Liver (tissue), 9 donors: Measurements from ENCODE around the gene IP6K1. TPM values are rescaled to one million over a fixed set of nuclear protein-coding genes. Genes with fewer than 3 reads are reported as not detected.

ENCODE experiments used
- DNase-seq: peaks from one replicate; pipeline ENCODE4 v3.0.0-alpha.2; 2017; ENCODE audit warnings: low spot score
- H3K27ac ChIP-seq, 2 donors: one replicate each; pipeline ENCODE4 v1.7.0; 2013; ENCODE audit warnings: inconsistent platforms in 2 of 2, low read length in 2 of 2, control low read depth in 1 of 2, low read depth in 1 of 2, mild to moderate bottlenecking in 1 of 2
- H3K27me3 ChIP-seq, 4 donors: one replicate each; pipeline versions ENCODE4 v1.6.1 to v1.7.0; 2013; ENCODE audit warnings: low read length in 3 of 4, inconsistent platforms in 1 of 4, mild to moderate bottlenecking in 1 of 4, moderate library complexity in 1 of 4; ENCODE audit not compliant: control insufficient read depth in 4 of 4, insufficient read depth in 4 of 4
- H3K36me3 ChIP-seq, 4 donors: one replicate each; pipeline versions ENCODE4 v1.6.1 to v1.7.0; 2013; ENCODE audit warnings: low read length in 3 of 4, mild to moderate bottlenecking in 3 of 4, low read depth in 1 of 4, moderate library complexity in 1 of 4; ENCODE audit not compliant: control insufficient read depth in 4 of 4, insufficient read depth in 3 of 4
- H3K4me1 ChIP-seq, 4 donors: one replicate each; pipeline versions ENCODE4 v1.6.1 to v1.7.0; 2013; ENCODE audit warnings: low read length in 3 of 4, mild to moderate bottlenecking in 3 of 4, moderate library complexity in 1 of 4; ENCODE audit not compliant: control insufficient read depth in 4 of 4, insufficient read depth in 4 of 4
- H3K4me3 ChIP-seq, 3 donors: one replicate each; pipeline versions ENCODE4 v1.6.1 to v1.7.0; 2013; ENCODE audit warnings: low read length in 3 of 3, control low read depth in 1 of 3, low read depth in 1 of 3, mild to moderate bottlenecking in 1 of 3
- H3K9ac ChIP-seq, 2 donors: one replicate each; pipeline ENCODE4 v1.7.0; 2013; ENCODE audit warnings: low read length in 2 of 2, mild to moderate bottlenecking in 2 of 2, moderate library complexity in 2 of 2, control low read depth in 1 of 2, low read depth in 1 of 2
- H3K9me3 ChIP-seq, 4 donors: one replicate each; pipeline versions ENCODE4 v1.6.1 to v1.7.0; 2013; ENCODE audit warnings: low read length in 3 of 4; ENCODE audit not compliant: control insufficient read depth in 4 of 4
- ATF3 ChIP-seq: IDR thresholded peaks from 2 replicates; pipeline ENCODE4 v1.6.1; 2016; ENCODE audit warnings: antibody characterized with exemption
- CTCF ChIP-seq: fragments of 150-350 bp; IDR thresholded peaks from 2 replicates; pipeline ENCODE4 v1.5.1; 2017; ENCODE audit warnings: improper control_type of control experiment, low read depth, low read length; ENCODE audit not compliant: missing input control
- EGR1 ChIP-seq, 2 donors: IDR thresholded peaks; 2 replicates each; pipeline ENCODE4 v1.6.1; 2016 to 2018; ENCODE audit warnings: antibody characterized with exemption in 2 of 2, low read depth in 2 of 2
- FOXA1 ChIP-seq: IDR thresholded peaks from 2 replicates; pipeline ENCODE4 v1.6.1; 2016; ENCODE audit warnings: antibody characterized with exemption
- FOXA2 ChIP-seq: IDR thresholded peaks from 2 replicates; pipeline ENCODE4 v1.6.1; 2016; ENCODE audit warnings: antibody characterized with exemption
- GABPA ChIP-seq, 2 donors: IDR thresholded peaks in 1 of 2; conservative IDR thresholded peaks in 1 of 2; 2 replicates each; pipeline ENCODE4 v1.6.1; 2016; ENCODE audit warnings: antibody characterized with exemption in 2 of 2, mild to moderate bottlenecking in 1 of 2, moderate library complexity in 1 of 2
- HNF4A ChIP-seq, 2 donors: conservative IDR thresholded peaks; 2 replicates each; pipeline ENCODE4 v1.6.1; 2016; ENCODE audit warnings: antibody characterized with exemption in 2 of 2, mild to moderate bottlenecking in 2 of 2
- HNF4G ChIP-seq: IDR thresholded peaks from 2 replicates; pipeline ENCODE4 v1.6.1; 2016; ENCODE audit warnings: antibody characterized with exemption
- JUND ChIP-seq, 2 donors: IDR thresholded peaks; 2 replicates each; pipeline ENCODE4 v1.6.1; 2016; ENCODE audit warnings: antibody characterized with exemption in 2 of 2
- MAX ChIP-seq: IDR thresholded peaks from 2 replicates; pipeline ENCODE4 v1.6.1; 2016; ENCODE audit warnings: antibody characterized with exemption
- NR2F2 ChIP-seq: IDR thresholded peaks from 2 replicates; pipeline ENCODE4 v1.6.1; 2016; ENCODE audit warnings: antibody characterized with exemption
- RAD21 ChIP-seq, 2 donors: IDR thresholded peaks; 2 replicates each; pipeline ENCODE4 v1.6.1; 2016; ENCODE audit warnings: antibody characterized with exemption in 2 of 2, mild to moderate bottlenecking in 2 of 2
- REST ChIP-seq: IDR thresholded peaks from 2 replicates; pipeline ENCODE4 v1.6.1; 2016; ENCODE audit warnings: antibody characterized with exemption, mild to moderate bottlenecking
- RXRA ChIP-seq, 2 donors: IDR thresholded peaks; 2 replicates each; pipeline ENCODE4 v1.6.1; 2017 to 2018; ENCODE audit warnings: antibody characterized with exemption in 2 of 2, mild to moderate bottlenecking in 1 of 2
- SP1 ChIP-seq: IDR thresholded peaks from 2 replicates; pipeline ENCODE4 v1.6.1; 2018; ENCODE audit warnings: antibody characterized with exemption, mild to moderate bottlenecking
- TAF1 ChIP-seq: conservative IDR thresholded peaks from 2 replicates; pipeline ENCODE4 v1.6.1; 2016; ENCODE audit warnings: antibody characterized with exemption, mild to moderate bottlenecking
- YY1 ChIP-seq: IDR thresholded peaks from 2 replicates; pipeline ENCODE4 v1.6.1; 2016; ENCODE audit warnings: antibody characterized with exemption, mild to moderate bottlenecking
- ZBTB33 ChIP-seq: IDR thresholded peaks from 2 replicates; pipeline ENCODE4 v1.6.1; 2016; ENCODE audit warnings: antibody characterized with exemption
- WGBS: extraction: QIAGEN DNeasy Blood & Tissue Kit; methylation state at CpG from one replicate; pipeline ENCODE4 v1.1.7; 2013; 5-methylcytosine and 5-hydroxymethylcytosine counted together
- polyA plus RNA-seq, 2 donors: library from polyadenylated mRNA; stranded (reverse) in 1 of 2; unstranded in 1 of 2; fragments of 200-250 nt in 1 of 2; fragments of >200 nt in 1 of 2; fragmentation: Nextera tagmentation in 1 of 2; extraction: Ambion mirVana in 1 of 2; gene quantifications; one replicate each; pipeline versions ENCODE4 v1.2.1 to v1.2.3, GENCODE V29; 2013 to 2015
- total RNA-seq, 2 donors: library from RNA; depleted of rRNA; stranded (reverse); fragments of >200 nt; gene quantifications; one replicate each; pipeline ENCODE4 v1.2.3, GENCODE V29; 2014
- donor health status: healthy.
- donor health status: healthy.
- donor health status: healthy.
- donor health status: healthy.
- donor health status: healthy.

Gene IP6K1
- total and polyA plus RNA-seq, 4 donors: 6.6 to 32.3 (median 18.1) TPM

- Histone ChIP-seq H3K27ac (no peak overlapping the region), H3K4me3 (no peak overlapping the region), H3K9ac (no peak overlapping the region), H3K4me1 (peaks cover 2 to 14% (median 7%) of the 10 kb centered on the region in 4 donors), H3K27me3 (no peaks in the 10 kb centered on the region), H3K36me3 (peaks cover 6 to 63% (median 23%) of the 10 kb centered on the region in 4 donors), H3K9me3 (no peaks in the 10 kb centered on the region)
- WGBS: 92% methylated on average over 13 of the region's 13 CpGs
- no peak for TF ChIP-seq RXRA (IDR thresholded peaks at IDR 0.05)
- no peak for TF ChIP-seq NR2F2
- TF ChIP-seq SP1: no peak
- TF ChIP-seq HNF4A (conservative IDR thresholded peaks at IDR 0.05): no peak
- no peak for TF ChIP-seq CTCF
- TF ChIP-seq FOXA2: no peak
- TF ChIP-seq MAX: no peak
- TF ChIP-seq YY1: no peak
- TF ChIP-seq HNF4G: no peak
- no peak for TF ChIP-seq TAF1
- no peak for TF ChIP-seq ATF3
- no peak for TF ChIP-seq FOXA1
- no peak for TF ChIP-seq ZBTB33
- no peak for TF ChIP-seq GABPA (IDR thresholded peaks at IDR 0.05 in 1 of 2, conservative IDR thresholded peaks at IDR 0.05 in 1 of 2)
- TF ChIP-seq REST: no peak
- no peak for TF ChIP-seq EGR1 (IDR thresholded peaks at IDR 0.05; ENCODE audit: low read depth in 2 of 2)
- no peak for TF ChIP-seq RAD21 (IDR thresholded peaks at IDR 0.05)
- TF ChIP-seq JUND (IDR thresholded peaks at IDR 0.05): no peak
- no peak for DNase-seq
Measured at GRCh38 chr3:49715611-49716121, 70.7 kb downstream of the IP6K1 start.
